Thyroid gland (tissue), 4 donors: ENCODE measurements around the gene SPNS1. TPM values are rescaled to one million over a fixed set of nuclear protein-coding genes. Genes with fewer than 3 reads are reported as not detected.
A peak's percentile ranks its signal among the peaks of the same experiment; 100 is the strongest.

Experiments
- DNase-seq, 2 donors: peaks; one replicate each; pipeline ENCODE4 v3.0.0-alpha.2; 2019
- H3K27ac ChIP-seq, 3 donors: fragments of 200-600 bp; sonication (generic); 1 replicate in 2 of 3; 2 replicates in 1 of 3; pipeline ENCODE4 v1.5.1; 2016 to 2019; ENCODE audit warnings: mild to moderate bottlenecking in 1 of 3, moderate library complexity in 1 of 3
- H3K27me3 ChIP-seq: fragments of 200-600 bp; sonication (generic); one replicate; pipeline ENCODE4 v1.5.1; 2019
- H3K36me3 ChIP-seq, 2 donors: fragments of 200-600 bp; sonication (generic); one replicate each; pipeline ENCODE4 v1.5.1; 2016 to 2019
- H3K4me1 ChIP-seq, 2 donors: fragments of 200-600 bp; sonication (generic); one replicate each; pipeline ENCODE4 v1.5.1; 2017 to 2019
- H3K4me3 ChIP-seq, 3 donors: fragments of 200-600 bp; sonication (generic); replicated peaks in 1 of 3; 1 replicate in 2 of 3; 2 replicates in 1 of 3; pipeline ENCODE4 v1.5.1; 2016; ENCODE audit warnings: mild to moderate bottlenecking in 1 of 3
- H3K9me3 ChIP-seq: fragments of 200-600 bp; sonication (generic); one replicate; pipeline ENCODE4 v1.5.1; 2017
- POLR2A ChIP-seq, 2 donors: fragments of 450-650 bp; IDR thresholded peaks; one replicate each; pipeline ENCODE4 v1.6.1; 2017; ENCODE audit warnings: antibody characterized with exemption in 2 of 2, mild to moderate bottlenecking in 2 of 2, moderate library complexity in 1 of 2
- WGBS, 2 donors: methylation state at CpG; one replicate each; pipeline ENCODE4 v1.1.5; 2017; 5-methylcytosine and 5-hydroxymethylcytosine counted together
- intact Hi-C: fragments of 100-400 bp; cut with DNase I; formaldehyde crosslinking; loops from one replicate; pipeline ENCODE4 v1.15.1; 2023
- total RNA-seq, 4 donors: library from RNA; depleted of rRNA; stranded (reverse); fragments of >200 nt; gene quantifications; one replicate each; pipeline ENCODE4 v1.2.3, GENCODE V29; 2016
- TF ChIP-seq, protein P1 (sequence below), 6 experiments: fragments of 200-600 bp in 3 of 6; fragments of 450-650 bp in 3 of 6; sonication (generic) in 3 of 6; IDR thresholded peaks; one replicate each; pipeline ENCODE4 v1.5.1; 2016 to 2019; ENCODE audit warnings: antibody characterized with exemption in 6 of 6, mild to moderate bottlenecking in 2 of 6, inconsistent platforms in 1 of 6, moderate library complexity in 1 of 6

SPNS1 gene
- total RNA-seq, 4 donors from 2014 or later: 16.5 to 24.2 (median 20.6) TPM

DNA sequence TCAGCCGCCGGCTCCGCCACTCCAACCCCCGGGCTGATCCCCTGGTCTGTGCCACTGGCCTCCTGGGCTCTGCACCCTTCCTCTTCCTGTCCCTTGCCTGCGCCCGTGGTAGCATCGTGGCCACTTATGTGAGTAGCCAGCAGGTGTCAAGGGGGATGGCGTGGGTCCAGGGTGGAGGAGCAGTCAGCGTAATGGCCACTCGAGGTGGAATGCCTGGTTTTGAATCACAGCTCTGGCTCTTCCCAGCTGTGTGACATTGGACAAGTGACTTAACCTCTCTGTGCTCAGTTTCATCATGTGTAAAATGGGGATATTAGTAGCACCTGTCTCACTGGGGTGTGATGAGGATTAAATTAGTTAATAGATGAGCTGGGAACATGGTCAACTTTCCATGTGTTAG lies 7.8 kb downstream of the SPNS1 start:
- 94 to 96% methylated on average over 10 of the region's 10 CpGs for WGBS, 2 donors
- Histone ChIP-seq H3K36me3 (peaks cover 38 to 44% of the 10 kb centered on the region in 2 donors), H3K27me3 (no peaks in the 10 kb centered on the region), H3K4me1 (no peaks in the 10 kb centered on the region), H3K27ac (no peak overlapping the region), H3K4me3 (no peak overlapping the region), H3K9me3 (no peaks in the 10 kb centered on the region)
- TF ChIP-seq, protein P1, sequence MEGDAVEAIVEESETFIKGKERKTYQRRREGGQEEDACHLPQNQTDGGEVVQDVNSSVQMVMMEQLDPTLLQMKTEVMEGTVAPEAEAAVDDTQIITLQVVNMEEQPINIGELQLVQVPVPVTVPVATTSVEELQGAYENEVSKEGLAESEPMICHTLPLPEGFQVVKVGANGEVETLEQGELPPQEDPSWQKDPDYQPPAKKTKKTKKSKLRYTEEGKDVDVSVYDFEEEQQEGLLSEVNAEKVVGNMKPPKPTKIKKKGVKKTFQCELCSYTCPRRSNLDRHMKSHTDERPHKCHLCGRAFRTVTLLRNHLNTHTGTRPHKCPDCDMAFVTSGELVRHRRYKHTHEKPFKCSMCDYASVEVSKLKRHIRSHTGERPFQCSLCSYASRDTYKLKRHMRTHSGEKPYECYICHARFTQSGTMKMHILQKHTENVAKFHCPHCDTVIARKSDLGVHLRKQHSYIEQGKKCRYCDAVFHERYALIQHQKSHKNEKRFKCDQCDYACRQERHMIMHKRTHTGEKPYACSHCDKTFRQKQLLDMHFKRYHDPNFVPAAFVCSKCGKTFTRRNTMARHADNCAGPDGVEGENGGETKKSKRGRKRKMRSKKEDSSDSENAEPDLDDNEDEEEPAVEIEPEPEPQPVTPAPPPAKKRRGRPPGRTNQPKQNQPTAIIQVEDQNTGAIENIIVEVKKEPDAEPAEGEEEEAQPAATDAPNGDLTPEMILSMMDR (IDR thresholded peaks at IDR 0.05): no peak
- TF ChIP-seq POLR2A (IDR thresholded peaks at IDR 0.05): no peak
- intact Hi-C loops: no loop called here
- DNase-seq: no peak

DNA sequence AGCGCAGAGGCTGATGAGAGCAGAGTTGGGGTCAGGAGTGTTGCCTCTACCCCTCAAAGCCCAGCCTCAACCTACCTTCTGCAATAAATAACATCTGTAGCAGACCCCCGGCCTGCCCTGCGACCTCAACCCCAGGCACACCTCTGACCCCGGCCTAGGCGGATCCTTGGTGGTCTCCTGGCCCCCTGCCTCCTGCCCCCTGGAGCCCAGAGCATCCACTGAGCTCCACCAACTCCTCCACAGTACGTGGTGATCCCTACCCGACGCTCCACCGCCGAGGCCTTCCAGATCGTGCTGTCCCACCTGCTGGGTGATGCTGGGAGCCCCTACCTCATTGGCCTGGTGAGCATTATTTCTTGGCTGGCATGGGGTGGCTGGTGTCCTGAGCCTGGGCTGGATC lies 8.4 kb downstream of the SPNS1 start:
- Histone ChIP-seq H3K4me1 (no peaks in the 10 kb centered on the region), H3K27me3 (no peaks in the 10 kb centered on the region), H3K4me3 (no peak overlapping the region), H3K9me3 (no peaks in the 10 kb centered on the region), H3K27ac (no peak overlapping the region), H3K36me3 (peaks cover 38 to 44% of the 10 kb centered on the region in 2 donors)
- DNase-seq: no peak
- WGBS, 2 donors: 95 to 98% methylated on average over 9 to 11 of the region's 11 CpGs
- intact Hi-C loops: no loop called here
- TF ChIP-seq, protein P1 (IDR thresholded peaks at IDR 0.05): no peak
- TF ChIP-seq POLR2A (IDR thresholded peaks at IDR 0.05): no peak

DNA sequence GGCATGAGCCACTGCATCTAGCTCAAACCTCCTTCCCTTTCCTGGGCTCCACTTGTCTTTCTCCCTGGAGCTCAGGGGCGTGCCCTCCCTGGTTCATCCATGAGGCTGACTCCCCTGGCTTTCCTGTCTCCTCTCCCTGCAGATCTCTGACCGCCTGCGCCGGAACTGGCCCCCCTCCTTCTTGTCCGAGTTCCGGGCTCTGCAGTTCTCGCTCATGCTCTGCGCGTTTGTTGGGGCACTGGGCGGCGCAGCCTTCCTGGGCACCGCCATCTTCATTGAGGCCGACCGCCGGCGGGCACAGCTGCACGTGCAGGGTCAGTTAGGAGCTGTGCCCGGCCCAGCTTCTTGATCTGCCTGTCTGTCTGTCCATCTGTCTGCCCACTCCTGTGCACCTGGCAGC lies 9.1 kb downstream of the SPNS1 start:
- DNase-seq: no peak
- no peak overlapping the region for H3K4me3 ChIP-seq

DNA sequence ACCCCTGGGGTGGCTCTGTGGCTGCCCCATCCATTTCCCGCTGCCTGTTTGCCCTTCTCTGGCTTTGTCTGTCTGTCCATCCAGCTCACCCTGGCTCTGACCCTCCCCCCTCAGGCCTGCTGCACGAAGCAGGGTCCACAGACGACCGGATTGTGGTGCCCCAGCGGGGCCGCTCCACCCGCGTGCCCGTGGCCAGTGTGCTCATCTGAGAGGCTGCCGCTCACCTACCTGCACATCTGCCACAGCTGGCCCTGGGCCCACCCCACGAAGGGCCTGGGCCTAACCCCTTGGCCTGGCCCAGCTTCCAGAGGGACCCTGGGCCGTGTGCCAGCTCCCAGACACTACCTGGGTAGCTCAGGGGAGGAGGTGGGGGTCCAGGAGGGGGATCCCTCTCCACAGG lies 9.5 kb downstream of the SPNS1 start:
- H3K4me1 ChIP-seq: no peaks in the 10 kb centered on the region
- no peaks in the 10 kb centered on the region for H3K9me3 ChIP-seq
- TF ChIP-seq POLR2A (IDR thresholded peaks at IDR 0.05): no peak
- TF ChIP-seq, protein P1 (IDR thresholded peaks at IDR 0.05): no peak
- peaks cover 38 to 44% of the 10 kb centered on the region in 2 donors for H3K36me3 ChIP-seq
- no peak overlapping the region for H3K27ac ChIP-seq
- intact Hi-C loops: no loop called here
- no peak for DNase-seq
- no peak overlapping the region for H3K4me3 ChIP-seq
- WGBS, 2 donors: 85 to 93% methylated on average over 10 to 11 of the region's 12 CpGs
- no peaks in the 10 kb centered on the region for H3K27me3 ChIP-seq

More for the DNA sequence above, 9.1 kb downstream of the SPNS1 start:
- intact Hi-C loops: no loop called here
- H3K4me1 ChIP-seq: no peaks in the 10 kb centered on the region
- no peaks in the 10 kb centered on the region for H3K27me3 ChIP-seq
- no peaks in the 10 kb centered on the region for H3K9me3 ChIP-seq
- WGBS, 2 donors: 95 to 96% methylated on average over 18 of the region's 18 CpGs
- no peak for TF ChIP-seq POLR2A (IDR thresholded peaks at IDR 0.05)
- TF ChIP-seq, protein P1 (IDR thresholded peaks at IDR 0.05): no peak
- H3K27ac ChIP-seq: no peak overlapping the region
- H3K36me3 ChIP-seq: peaks cover 38 to 44% of the 10 kb centered on the region in 2 donors

DNA sequence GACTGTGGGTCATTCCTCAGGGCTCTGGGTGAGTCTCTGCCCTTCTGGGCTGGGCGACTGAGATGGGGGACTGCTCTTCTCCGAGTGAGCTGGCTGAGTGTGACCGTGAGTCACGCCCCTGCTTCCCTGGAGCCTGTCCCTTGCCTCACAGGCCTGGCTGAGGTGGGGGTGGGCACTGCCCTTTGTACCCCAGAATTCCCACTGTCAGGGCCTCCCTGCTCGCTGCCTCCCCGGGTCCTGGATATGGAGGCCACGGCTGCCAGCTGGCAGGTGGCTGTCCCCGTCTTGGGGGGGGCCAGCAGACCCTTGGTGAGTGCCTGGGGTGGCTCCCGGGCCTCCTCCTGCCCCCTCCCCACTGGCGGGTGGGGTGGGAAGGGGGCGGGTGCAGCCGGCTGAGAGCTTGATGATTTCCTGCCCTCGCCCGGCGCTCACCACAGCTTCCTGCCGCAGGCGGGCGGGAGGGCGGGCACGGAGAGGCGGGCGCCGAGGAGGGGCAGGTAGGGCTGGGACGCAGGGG lies 10.1 kb downstream of the SPNS1 start, which contains the start of gene LAT:
Gene LAT, plus strand, starts transcription at position 434 of the 517 bp plus-strand sequence. CDS start 366 bp downstream, outside the sequence.
- DNase-seq: peak in 1 of 2 donors; percentile 12
- no peaks in the 10 kb centered on the region for H3K9me3 ChIP-seq
- H3K27me3 ChIP-seq: no peaks in the 10 kb centered on the region
- TF ChIP-seq POLR2A (IDR thresholded peaks at IDR 0.05): no peak
- TF ChIP-seq, protein P1 (IDR thresholded peaks at IDR 0.05): no peak
- intact Hi-C loops: no loop called here
- WGBS, 2 donors: 80 to 88% methylated on average over 13 to 15 of the region's 24 CpGs
- no peak within 1 kb of the TSS for H3K27ac ChIP-seq
- no peaks in the 10 kb centered on the region for H3K4me1 ChIP-seq
- no peak within 1 kb of the TSS for H3K4me3 ChIP-seq
- H3K36me3 ChIP-seq: peaks cover 38 to 44% of the 10 kb centered on the region in 2 donors
